ENCODE measurements around the gene LIMS1. TPM values are rescaled to one million over a fixed set of nuclear protein-coding genes. Genes with fewer than 3 reads are reported as not detected.
A peak's percentile ranks its signal among the peaks of the same experiment; 100 is the strongest.

LIMS1 gene
- total RNA-seq, 1 experiment from 2014 or later, result 56.2 TPM

- Histone ChIP-seq H3K4me3 (replicated peaks in 1 of 2; ENCODE audit: low read depth in 1 of 2, low read length in 2 of 2) (peak overlapping the region; percentile 6 to 32; a peak in 2 of 4 replicates), H4K20me1 (ENCODE audit: insufficient read depth) (no peaks in the 10 kb centered on the region), H3K27me3 (ENCODE audit: insufficient read depth, low read length) (no peaks in the 10 kb centered on the region), H3K79me2 (ENCODE audit: insufficient read depth, low read length) (peaks cover 55% of the 10 kb centered on the region), H3K27ac (ENCODE audit: low read depth, low read length) (no peak overlapping the region; the same call in 1 of the 2 replicates), H3K9ac (ENCODE audit: low read length) (peak overlapping the region; percentile 37), H2AFZ (ENCODE audit: low read depth, low read length, poor library complexity, severe bottlenecking) (no peak overlapping the region), H3K9me2 (ENCODE audit: insufficient read depth) (no peaks in the 10 kb centered on the region), H3K36me3 (ENCODE audit: control insufficient read depth in 1 of 2, insufficient read depth in 2 of 2, low read length in 2 of 2) (no peaks in the 10 kb centered on the region), H3K9me3 (ENCODE audit: control insufficient read depth in 1 of 2, insufficient read depth in 1 of 2, low read depth in 1 of 2, low read length in 2 of 2) (no peaks in the 10 kb centered on the region), H3K4me1 (ENCODE audit: control insufficient read depth in 1 of 2, insufficient read depth in 2 of 2, low read length in 2 of 2) (peaks cover 19 to 36% of the 10 kb centered on the region in 2 experiments), H3K4me2 (ENCODE audit: low read length) (peak overlapping the region; percentile 75)
- ChIA-PET RAD21 (ENCODE audit: low non-redundant PET in 1 of 2, low total read pairs in 2 of 2, uncharacterized antibody in 2 of 2, unreplicated experiment in 2 of 2) (no interaction called here), POLR2A (no interaction called here), CTCF (interaction anchor here (1.3 to 2.5 kb wide), 2 partner anchors 12 to 15 kb away, joined by 3 to 12 read pairs; no protein-coding TSS in a partner anchor)
- BruUV-seq (replicated peaks), result no TSS peak
- DNase-seq (ENCODE audit: low read depth, low spot score), result peak; percentile 19
- peak; percentile 93 for ATAC-seq
- intact Hi-C loops (cut with micrococcal nuclease), result no loop called here
- TF ChIP-seq ZFX (IDR thresholded peaks at IDR 0.05) (no peak), POLR2AphosphoS5 (IDR thresholded peaks at IDR 0.05; ENCODE audit: low read depth, low read length) (no peak), EGR1 (IDR thresholded peaks at IDR 0.05; ENCODE audit: low read depth) (no peak), ZNF274 (IDR thresholded peaks at IDR 0.05; ENCODE audit: low read depth, low read length) (no peak), SIN3A (IDR thresholded peaks at IDR 0.05; ENCODE audit: low read depth) (no peak), MAX (IDR thresholded peaks at IDR 0.05) (peak; percentile 43; the same call in 1 of the 2 replicates), SP1 (IDR thresholded peaks at IDR 0.05; ENCODE audit: low read depth) (peak; percentile 38; the same call in 1 of the 2 replicates), ELF1 (IDR thresholded peaks at IDR 0.05; ENCODE audit: borderline replicate concordance, low read depth) (no peak), FOSL1 (IDR thresholded peaks at IDR 0.05; ENCODE audit: low read depth) (peak; percentile 26; the same call in 1 of the 2 replicates), JUND (IDR thresholded peaks at IDR 0.05) (no peak), CBX3 (IDR thresholded peaks at IDR 0.05; ENCODE audit: low read depth) (peak; percentile 79), EZH2 (IDR thresholded peaks at IDR 0.05) (no peak), RAD21 (IDR thresholded peaks at IDR 0.05; ENCODE audit: low read depth) (no peak), REST (IDR thresholded peaks at IDR 0.05; ENCODE audit: low read depth) (no peak), CTCF (IDR thresholded peaks at IDR 0.05 in 2 of 3, conservative IDR thresholded peaks at IDR 0.05 in 1 of 3; ENCODE audit: borderline replicate concordance in 1 of 3, insufficient read depth in 1 of 3, low read depth in 2 of 3, low read length in 2 of 3) (no peak), ZBTB33 (IDR thresholded peaks at IDR 0.05; ENCODE audit: extremely low read depth, insufficient replicate concordance, low read length) (no peak), YY1 (IDR thresholded peaks at IDR 0.05; ENCODE audit: extremely low read depth, insufficient replicate concordance, low read depth, low read length) (no peak), TCF7L2 (IDR thresholded peaks at IDR 0.05; ENCODE audit: borderline replicate concordance, extremely low read depth, insufficient read depth, insufficient read length) (no peak), EZH2phosphoT487 (IDR thresholded peaks at IDR 0.05; ENCODE audit: borderline replicate concordance) (no peak), CEBPB (IDR thresholded peaks at IDR 0.05; ENCODE audit: low read depth) (no peak), SRF (IDR thresholded peaks at IDR 0.05; ENCODE audit: low read depth) (no peak), POLR2A (IDR thresholded peaks at IDR 0.05; ENCODE audit: borderline replicate concordance, extremely low read depth, insufficient read depth, insufficient read length) (no peak)
These were observed 86.9 kb downstream of the LIMS1 start for GRCh38 chr2:108621087-108621559.
